Measurements from ENCODE around the gene CEACAM3. TPM values are rescaled to one million over a fixed set of nuclear protein-coding genes. Genes with fewer than 3 reads are reported as not detected.
A peak's percentile ranks its signal among the peaks of the same experiment; 100 is the strongest.

CEACAM3 gene
- total RNA-seq, 1 experiment from 2014 or later = not detected

- no peak for DNase-seq
- Histone ChIP-seq H3K4me3 (no peak overlapping the region), H3F3A (ENCODE audit: insufficient read depth, low read depth) (peaks cover 85% of the 10 kb centered on the region), H3K9me2 (ENCODE audit: insufficient read depth) (no peaks in the 10 kb centered on the region), H2AFZ (no peak overlapping the region), H3K4me1 (replicated peaks; ENCODE audit: insufficient read depth) (peaks cover 53% of the 10 kb centered on the region), H3K36me3 (ENCODE audit: low read depth) (peaks cover 56% of the 10 kb centered on the region), H4K20me1 (ENCODE audit: insufficient read depth) (no peaks in the 10 kb centered on the region), H3K4me2 (no peak overlapping the region), H3K27ac (peak overlapping the region; percentile 100), H3K27me3 (ENCODE audit: insufficient read depth, low read depth) (no peaks in the 10 kb centered on the region), H3K79me2 (ENCODE audit: low read depth) (peaks cover 13% of the 10 kb centered on the region; the same call in 1 of the 2 replicates), H3K9me3 (ENCODE audit: insufficient read depth, low read depth) (no peaks in the 10 kb centered on the region)
- ChIA-PET CTCF (no interaction called here), POLR2A (ENCODE audit: unreplicated experiment) (interaction anchor here (0.7 kb wide), 1 partner anchor 16 kb away, joined by 7 read pairs; no protein-coding TSS in a partner anchor)
- intact Hi-C loops (cut with micrococcal nuclease; ENCODE audit: unreplicated experiment) = no loop called here
- no peak for TF ChIP-seq EZH2 (IDR thresholded peaks at IDR 0.05; ENCODE audit: low read depth)
- no peak for TF ChIP-seq CTCF (conservative IDR thresholded peaks at IDR 0.05)
- BruUV-seq (replicated peaks) = no TSS peak
These were observed 26.8 kb upstream of the CEACAM3 start for GRCh38 chr19:41769608-41770007.

GRCh38 chr19:41771410-41771809 lies 25.0 kb upstream of the CEACAM3 start:
- Histone ChIP-seq H3K4me3 (no peak overlapping the region), H3K36me3 (ENCODE audit: low read depth) (peaks cover 38% of the 10 kb centered on the region), H3K4me1 (replicated peaks; ENCODE audit: insufficient read depth) (peaks cover 61% of the 10 kb centered on the region), H2AFZ (no peak overlapping the region), H3K4me2 (peak overlapping the region; percentile 28), H3K9me2 (ENCODE audit: insufficient read depth) (no peaks in the 10 kb centered on the region), H3K79me2 (ENCODE audit: low read depth) (no peaks in the 10 kb centered on the region), H3F3A (ENCODE audit: insufficient read depth, low read depth) (peaks cover 81% of the 10 kb centered on the region), H3K27ac (peak overlapping the region; percentile 100), H4K20me1 (ENCODE audit: insufficient read depth) (no peaks in the 10 kb centered on the region), H3K9me3 (ENCODE audit: insufficient read depth, low read depth) (no peaks in the 10 kb centered on the region), H3K27me3 (ENCODE audit: insufficient read depth, low read depth) (no peaks in the 10 kb centered on the region)
- ChIA-PET POLR2A (ENCODE audit: unreplicated experiment) (interaction anchor here (0.7 kb wide), 1 partner anchor 424 kb away, joined by 3 read pairs; no protein-coding TSS in a partner anchor), CTCF (no interaction called here)
- no peak for TF ChIP-seq EZH2 (IDR thresholded peaks at IDR 0.05; ENCODE audit: low read depth)
- TF ChIP-seq CTCF (conservative IDR thresholded peaks at IDR 0.05) = no peak
- DNase-seq = no peak
- no TSS peak for BruUV-seq (replicated peaks)
- intact Hi-C loops (cut with micrococcal nuclease; ENCODE audit: unreplicated experiment) = no loop called here

- Histone ChIP-seq H3K79me2 (ENCODE audit: low read depth) (no peaks in the 10 kb centered on the region), H3K27ac (peak overlapping the region; percentile 100), H3K9me3 (ENCODE audit: insufficient read depth, low read depth) (no peaks in the 10 kb centered on the region), H3K4me3 (no peak overlapping the region), H3K27me3 (ENCODE audit: insufficient read depth, low read depth) (no peaks in the 10 kb centered on the region), H3K9me2 (ENCODE audit: insufficient read depth) (no peaks in the 10 kb centered on the region), H2AFZ (no peak overlapping the region), H4K20me1 (ENCODE audit: insufficient read depth) (no peaks in the 10 kb centered on the region), H3F3A (ENCODE audit: insufficient read depth, low read depth) (peaks cover 78% of the 10 kb centered on the region), H3K36me3 (ENCODE audit: low read depth) (peaks cover 25% of the 10 kb centered on the region), H3K4me2 (peak overlapping the region; percentile 82), H3K4me1 (replicated peaks; ENCODE audit: insufficient read depth) (peaks cover 90% of the 10 kb centered on the region)
- BruUV-seq (replicated peaks) = no TSS peak
- ChIA-PET CTCF (interaction anchor here (0.7 to 1.8 kb wide), 3 partner anchors 20 to 28 kb away, joined by 4 to 23 read pairs (median 5); partner anchors contain the start of gene CEACAM6), POLR2A (ENCODE audit: unreplicated experiment) (interaction anchor here (0.6 to 1.4 kb wide), 7 partner anchors 9 to 39 kb away, joined by 4 to 27 read pairs (median 23); partner anchors contain the start of gene CEACAM6)
- peak; percentile 90 to 100 for DNase-seq
- intact Hi-C loops (cut with micrococcal nuclease; ENCODE audit: unreplicated experiment) = loop anchor here (1.0 kb wide), 3 partner anchors 11 to 33 kb away; partner anchors contain the start of gene CEACAM6
- TF ChIP-seq CTCF (conservative IDR thresholded peaks at IDR 0.05) (no peak), EZH2 (IDR thresholded peaks at IDR 0.05; ENCODE audit: low read depth) (no peak)
These were observed 21.8 kb upstream of the CEACAM3 start for GRCh38 chr19:41774515-41774980.
